Posterior cingulate gyrus (tissue), 11 donors: ENCODE results near the gene CAPN10.
"Not testable (repeated sequence)": the region's sequence is repeated elsewhere in the genome, so short reads cannot be mapped to it uniquely, and the experiment has no call there.

ENCODE experiments used
- DNase-seq, 10 donors: peaks; one replicate each; pipeline versions ENCODE4 v3.0.0 to v3.0.0-alpha.2; 2020 to 2021; ENCODE audit warnings: mixed read lengths in 3 of 10
- intact Hi-C: fragments of 100-400 bp; cut with DNase I; formaldehyde crosslinking; loops from one replicate; pipeline ENCODE4 v1.15.1; 2023

The CAPN10 gene

DNA sequence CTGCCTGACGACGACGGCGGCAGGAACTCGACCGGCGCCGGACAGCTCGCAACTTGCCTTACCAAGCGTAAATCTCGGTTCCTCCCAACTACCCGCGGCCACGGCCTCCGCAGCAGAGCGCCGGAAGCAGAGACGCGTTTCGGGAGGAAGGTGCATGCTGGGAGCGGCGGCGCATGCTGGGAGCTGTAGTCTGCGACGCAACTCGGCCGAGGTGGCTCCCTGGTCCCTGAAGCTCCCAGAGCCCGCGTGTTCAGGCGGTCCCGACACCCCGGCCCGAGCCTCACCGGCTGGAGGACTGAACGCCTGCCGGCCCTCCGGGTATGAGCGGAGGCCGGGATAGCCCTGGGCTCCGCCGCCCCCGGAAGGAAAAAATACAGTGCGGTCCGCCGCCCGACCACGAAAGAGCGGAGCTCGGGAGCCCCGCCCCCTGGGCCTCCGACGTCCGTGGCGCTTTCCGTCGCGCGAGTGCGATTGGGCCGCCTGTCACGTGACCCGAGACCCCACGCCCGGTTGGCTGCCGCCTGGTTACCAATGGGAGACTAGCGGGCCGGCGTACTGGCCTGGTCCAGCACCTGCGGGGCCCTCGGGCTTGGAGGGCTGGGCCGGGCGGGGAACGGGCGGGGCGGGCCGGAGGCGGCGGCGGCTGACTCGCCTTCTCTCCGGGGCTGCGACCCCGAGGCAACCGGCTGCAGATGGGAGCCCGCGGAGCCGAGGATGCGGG, at the start of gene CAPN10:
Gene CAPN10, plus strand, starts transcription at position 537 of the 721 bp plus-strand sequence. Its CDS starts 178 bp downstream, at position 715.
- peak; percentile 97 to 100 (median 99) for DNase-seq
- intact Hi-C loops, result loop anchor here (1.0 kb wide), 1 partner anchor 25 kb away; no protein-coding TSS in a partner anchor

- no peak for DNase-seq
- intact Hi-C loops, result no loop called here
Measured at GRCh38 chr2:240538031-240538780, 48.3 kb upstream of the CAPN10 start.

DNA sequence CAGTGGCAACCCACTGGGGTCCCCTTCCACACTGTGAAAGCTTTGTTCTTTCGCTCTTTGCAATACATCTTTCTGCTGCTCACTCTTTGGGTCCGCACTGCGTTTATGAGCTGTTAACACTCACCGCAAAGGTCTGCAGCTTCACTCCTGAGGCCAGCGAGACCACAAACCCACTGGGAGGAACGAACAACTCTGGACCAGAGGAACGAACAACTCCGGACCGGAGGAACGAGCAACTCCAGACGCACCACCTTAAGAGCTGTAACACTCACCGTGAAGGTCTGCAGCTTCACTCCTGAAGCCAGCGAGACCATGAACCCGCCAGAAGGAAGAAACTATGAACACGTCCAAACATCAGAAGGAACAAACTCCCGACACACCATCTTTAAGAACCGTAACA, 47.4 kb upstream of the CAPN10 start:
- intact Hi-C loops, DNase-seq: not testable (repeated sequence)

GRCh38 chr2:240539906-240540305, 46.6 kb upstream of the CAPN10 start:
- DNase-seq, result no peak
- intact Hi-C loops, result no loop called here

DNA sequence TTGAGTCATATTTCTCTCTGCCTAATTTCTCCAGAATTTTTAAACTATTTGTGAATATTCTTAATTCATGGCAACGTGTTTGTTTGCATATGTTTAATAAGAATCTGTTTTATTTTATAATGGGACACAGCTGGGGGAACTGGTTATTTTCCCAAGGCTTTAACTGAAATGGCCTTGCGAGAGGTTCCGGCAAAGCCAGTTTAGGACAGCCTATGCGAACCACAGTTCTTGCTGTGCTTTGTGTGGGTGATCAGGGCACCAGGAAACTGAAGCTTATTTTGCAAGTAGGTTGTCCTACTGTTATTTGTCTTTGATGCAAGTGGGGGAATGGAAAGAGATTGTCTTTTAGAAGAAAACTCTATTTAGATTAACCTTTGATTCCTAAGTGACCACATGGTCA, 35.2 kb upstream of the CAPN10 start:
- DNase-seq, result no peak
- intact Hi-C loops, result no loop called here

- intact Hi-C loops, result no loop called here
- DNase-seq, result no peak
Measured at GRCh38 chr2:240551811-240552210, 34.7 kb upstream of the CAPN10 start.

DNA sequence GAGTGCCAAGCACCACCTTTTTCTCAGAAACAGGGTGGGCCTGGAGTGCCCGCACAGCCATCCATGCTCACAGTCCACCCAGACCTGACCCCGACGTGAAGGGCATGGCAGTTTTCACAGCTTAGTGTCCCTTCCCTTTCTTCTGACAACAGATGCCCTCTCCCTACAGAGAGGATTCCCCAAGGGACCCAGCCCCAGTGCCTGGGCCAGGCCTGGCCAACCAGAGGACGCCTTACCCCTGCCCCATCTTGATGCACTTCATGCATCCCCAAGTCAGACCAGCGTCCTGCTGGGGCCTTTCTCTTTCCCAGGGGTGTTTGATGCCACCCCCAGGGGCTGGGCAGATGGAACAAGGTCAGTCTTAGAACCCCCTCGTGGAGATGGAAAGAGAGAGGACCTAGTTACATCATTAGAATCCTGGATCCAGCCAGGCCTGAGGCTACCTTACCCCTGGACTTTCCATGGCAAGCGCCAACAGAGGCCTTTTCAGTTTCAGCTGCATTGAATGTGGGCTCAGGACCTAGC, 32.5 kb upstream of the CAPN10 start:
- DNase-seq, result no peak
- intact Hi-C loops, result no loop called here

DNA sequence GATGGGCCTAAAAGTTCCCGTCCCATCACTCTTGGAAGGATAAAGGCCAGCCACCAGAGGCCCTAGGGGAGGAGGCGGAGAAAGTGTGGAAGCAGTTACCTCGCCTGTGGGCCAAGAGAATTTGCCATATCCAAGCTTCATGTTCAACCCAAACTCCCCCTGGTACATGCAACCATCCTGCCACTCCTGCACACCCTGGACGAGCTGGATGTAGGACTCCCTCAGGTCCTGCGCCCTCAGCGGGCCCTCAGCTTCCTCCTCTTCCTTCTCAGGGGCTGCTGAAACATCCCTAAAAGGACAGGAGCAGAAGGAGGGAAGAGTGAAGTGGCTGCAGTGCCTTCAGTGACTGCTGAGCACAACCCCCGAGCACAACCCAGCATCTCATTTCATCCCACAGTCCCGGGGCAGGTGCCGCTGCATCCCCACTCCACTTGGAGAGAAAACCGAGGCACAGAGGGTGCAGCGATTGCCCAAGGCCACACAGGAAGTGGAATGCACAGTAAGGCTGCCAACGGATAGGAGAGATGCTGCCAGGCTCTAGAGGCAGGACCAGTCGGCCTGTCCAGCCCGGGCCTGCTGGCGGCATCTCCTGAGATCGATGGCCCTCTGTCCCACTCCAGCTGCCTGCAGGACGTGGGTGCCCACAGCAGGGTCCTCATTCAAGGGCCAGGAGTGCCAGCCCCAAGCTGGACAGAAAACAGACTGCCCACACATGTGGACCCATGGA, 31.6 kb upstream of the CAPN10 start:
- DNase-seq, result no peak
- intact Hi-C loops, result no loop called here

DNA sequence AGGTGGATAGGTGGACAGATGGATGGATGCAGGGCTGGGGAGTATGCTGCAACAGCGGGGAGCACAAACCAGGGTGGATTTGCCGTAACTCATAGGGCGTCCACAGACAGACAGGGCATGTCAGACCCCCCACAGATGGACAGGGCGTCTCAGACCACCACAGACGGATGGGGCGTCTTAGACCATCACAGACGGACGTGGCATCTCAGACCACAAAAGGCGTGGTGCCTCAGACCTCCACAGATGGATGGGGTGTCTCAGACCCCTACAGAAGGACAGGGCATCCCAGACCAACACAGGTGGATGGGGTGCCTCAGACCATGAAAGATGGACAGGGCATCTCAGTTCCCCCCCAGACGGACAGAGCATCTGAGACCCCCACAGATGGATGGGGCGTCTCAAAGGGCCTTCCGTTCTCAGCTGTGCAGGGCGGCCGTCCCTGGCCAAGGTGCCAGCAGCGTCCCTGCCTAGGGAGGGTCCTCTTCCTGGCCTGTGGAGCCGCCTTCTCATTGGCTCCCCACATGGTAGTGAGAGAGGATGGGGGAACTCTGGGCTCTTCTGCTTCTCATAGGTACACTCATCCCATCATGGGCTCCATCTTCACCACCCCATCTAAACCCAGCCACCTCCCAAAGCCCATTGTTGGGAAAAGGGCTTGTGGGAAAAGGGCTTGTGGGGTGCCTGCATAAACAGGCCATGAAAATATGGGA, 30.8 kb upstream of the CAPN10 start:
- DNase-seq, result peak in 2 of 10 donors; percentile 32 to 69
- intact Hi-C loops, result no loop called here

- peak in 6 of 10 donors; percentile 32 to 90 (median 64) for DNase-seq
- intact Hi-C loops, result no loop called here
Measured at GRCh38 chr2:240556553-240557100, 29.9 kb upstream of the CAPN10 start.

GRCh38 chr2:240557101-240557751, 29.3 kb upstream of the CAPN10 start:
- peak in 2 of 10 donors; percentile 84 to 85 for DNase-seq
- intact Hi-C loops, result no loop called here

GRCh38 chr2:240557808-240558207, 28.7 kb upstream of the CAPN10 start, which contains the start of gene ANKMY1:
Gene ANKMY1, minus strand, starts transcription at chr2:240557988. Its CDS starts 653 bp downstream, at chr2:240557335.
- intact Hi-C loops, result no loop called here

GRCh38 chr2:240558236-240558761, 28.2 kb upstream of the CAPN10 start:
- no peak for DNase-seq
- intact Hi-C loops, result no loop called here

More at GRCh38 chr2:240557808-240558207, 28.7 kb upstream of the CAPN10 start, which contains the start of gene ANKMY1:
- DNase-seq, result peak in 9 of 10 donors; percentile 51 to 95 (median 71)

GRCh38 chr2:240559286-240559685, 27.2 kb upstream of the CAPN10 start:
- peak in 1 of 10 donors; percentile 22 for DNase-seq
- intact Hi-C loops, result no loop called here

- intact Hi-C loops, result loop anchor here (10.0 kb wide), 1 partner anchor 265 kb away; the partner anchor contains the start of gene KIF1A
- DNase-seq, result peak; percentile 86 to 99 (median 94)
Measured at GRCh38 chr2:240560084-240560479, 26.5 kb upstream of the CAPN10 start, which contains the start of gene DUSP28. Gene DUSP28, plus strand, starts transcription at chr2:240560357. Its CDS starts 328 bp downstream, at chr2:240560685.

DNA sequence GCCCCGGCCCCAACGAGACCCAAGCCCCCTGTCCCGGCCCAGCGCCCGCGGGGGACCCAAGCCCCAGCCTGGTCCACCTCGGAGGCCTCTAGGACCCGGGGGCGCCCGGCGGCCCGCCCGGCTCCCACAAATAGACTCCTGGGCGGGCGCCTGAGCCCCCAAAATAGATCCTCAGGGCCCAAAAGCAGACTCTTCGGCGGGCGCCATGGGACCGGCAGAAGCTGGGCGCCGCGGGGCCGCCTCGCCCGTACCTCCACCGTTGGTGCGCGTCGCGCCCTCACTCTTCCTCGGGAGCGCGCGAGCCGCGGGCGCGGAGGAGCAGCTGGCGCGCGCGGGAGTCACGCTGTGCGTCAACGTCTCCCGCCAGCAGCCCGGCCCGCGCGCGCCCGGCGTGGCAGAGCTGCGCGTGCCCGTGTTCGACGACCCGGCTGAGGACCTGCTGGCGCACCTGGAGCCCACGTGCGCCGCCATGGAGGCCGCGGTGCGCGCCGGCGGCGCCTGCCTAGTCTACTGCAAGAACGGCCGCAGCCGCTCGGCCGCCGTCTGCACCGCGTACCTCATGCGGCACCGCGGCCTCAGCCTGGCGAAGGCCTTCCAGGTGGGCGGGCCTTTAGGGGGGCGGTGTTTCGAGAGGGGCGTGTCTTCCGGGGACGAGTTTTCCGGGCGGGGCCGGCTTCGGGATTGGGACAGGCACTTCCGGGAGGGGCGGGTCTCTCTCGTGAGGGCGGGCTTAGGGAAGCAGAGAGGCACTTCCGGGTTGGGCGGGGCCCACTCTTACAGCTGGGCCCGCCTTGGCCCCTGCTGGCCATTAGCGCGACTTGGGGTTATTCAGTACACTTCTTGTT, 25.8 kb upstream of the CAPN10 start:
- intact Hi-C loops, result loop anchor here (1.0 to 10.0 kb wide), 2 partner anchors 26 to 264 kb away; partner anchors contain the start of genes CAPN10 and KIF1A
- peak; percentile 99 to 100 (median 100) for DNase-seq

GRCh38 chr2:240561325-240561971, 25.1 kb upstream of the CAPN10 start:
- intact Hi-C loops, result loop anchor here (1.0 to 10.0 kb wide), 2 partner anchors 25 to 263 kb away; partner anchors contain the start of genes CAPN10 and KIF1A
- DNase-seq, result peak in 1 of 10 donors; percentile 7
